Fibroblast of the aortic adventitia (primary cell): ENCODE results near the gene ADAMTS2. TPM values are rescaled to one million over a fixed set of nuclear protein-coding genes. Genes with fewer than 3 reads are reported as not detected.

Experiments
- DNase-seq: peaks from one replicate; pipeline ENCODE4 v3.0.0-alpha.2; 2010; ENCODE audit warnings: low read depth
- H3K4me3 ChIP-seq: 2 replicates; pipeline ENCODE4 v1.5.1; 2011; ENCODE audit warnings: low read depth, mild to moderate bottlenecking, control low read depth, low read length, moderate library complexity
- total RNA-seq: library from RNA; depleted of rRNA; stranded (reverse); fragments of >200 nt; gene quantifications from 2 replicates; pipeline ENCODE4 v1.2.3, GENCODE V29; 2012; ENCODE audit warnings: low replicate concordance
- TF ChIP-seq, protein P1 (sequence below): IDR thresholded peaks from 2 replicates; pipeline ENCODE4 v1.5.1; 2011; ENCODE audit warnings: mild to moderate bottlenecking, low read length, control low read depth, inconsistent platforms; ENCODE audit not compliant: insufficient read depth

Gene ADAMTS2
- total RNA-seq, 1 donor = 25.8 TPM

DNA sequence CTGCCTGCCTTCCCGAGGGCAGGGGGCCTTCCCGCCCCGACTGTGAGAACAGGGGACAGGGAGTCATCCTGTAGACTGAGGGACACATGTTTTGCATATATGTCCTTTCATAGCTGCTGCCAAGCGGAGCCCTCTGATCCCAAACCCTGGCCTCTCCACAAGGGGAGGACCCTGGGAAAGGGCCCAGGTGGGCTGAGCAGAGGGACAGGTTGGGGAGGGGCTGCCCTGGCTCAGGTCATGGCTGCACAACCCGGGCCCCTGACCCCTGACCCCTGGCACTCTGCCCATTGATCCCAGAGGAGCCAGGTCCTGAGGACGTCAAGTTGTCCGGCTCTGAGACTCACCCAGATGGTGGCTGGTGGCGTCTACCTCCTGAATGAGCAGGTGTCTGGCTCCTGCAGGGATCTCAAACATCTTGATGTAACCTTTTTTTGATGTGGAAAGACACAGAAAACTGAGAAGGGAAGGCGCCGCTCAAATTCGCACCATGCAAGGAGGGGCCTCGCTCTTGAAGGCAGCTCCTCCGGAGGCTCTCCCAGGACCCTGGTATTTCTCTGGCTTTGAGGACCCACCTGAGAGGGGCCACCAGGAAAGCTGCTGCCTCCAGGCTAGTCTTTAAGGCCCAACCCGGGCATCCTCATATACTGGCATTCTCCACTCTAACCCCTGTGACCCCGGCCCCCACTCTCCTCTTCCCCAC, 213.2 kb downstream of the ADAMTS2 start:
- TF ChIP-seq, protein P1, sequence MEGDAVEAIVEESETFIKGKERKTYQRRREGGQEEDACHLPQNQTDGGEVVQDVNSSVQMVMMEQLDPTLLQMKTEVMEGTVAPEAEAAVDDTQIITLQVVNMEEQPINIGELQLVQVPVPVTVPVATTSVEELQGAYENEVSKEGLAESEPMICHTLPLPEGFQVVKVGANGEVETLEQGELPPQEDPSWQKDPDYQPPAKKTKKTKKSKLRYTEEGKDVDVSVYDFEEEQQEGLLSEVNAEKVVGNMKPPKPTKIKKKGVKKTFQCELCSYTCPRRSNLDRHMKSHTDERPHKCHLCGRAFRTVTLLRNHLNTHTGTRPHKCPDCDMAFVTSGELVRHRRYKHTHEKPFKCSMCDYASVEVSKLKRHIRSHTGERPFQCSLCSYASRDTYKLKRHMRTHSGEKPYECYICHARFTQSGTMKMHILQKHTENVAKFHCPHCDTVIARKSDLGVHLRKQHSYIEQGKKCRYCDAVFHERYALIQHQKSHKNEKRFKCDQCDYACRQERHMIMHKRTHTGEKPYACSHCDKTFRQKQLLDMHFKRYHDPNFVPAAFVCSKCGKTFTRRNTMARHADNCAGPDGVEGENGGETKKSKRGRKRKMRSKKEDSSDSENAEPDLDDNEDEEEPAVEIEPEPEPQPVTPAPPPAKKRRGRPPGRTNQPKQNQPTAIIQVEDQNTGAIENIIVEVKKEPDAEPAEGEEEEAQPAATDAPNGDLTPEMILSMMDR = no peak
- no peak for DNase-seq
- no peak overlapping the region for H3K4me3 ChIP-seq

DNA sequence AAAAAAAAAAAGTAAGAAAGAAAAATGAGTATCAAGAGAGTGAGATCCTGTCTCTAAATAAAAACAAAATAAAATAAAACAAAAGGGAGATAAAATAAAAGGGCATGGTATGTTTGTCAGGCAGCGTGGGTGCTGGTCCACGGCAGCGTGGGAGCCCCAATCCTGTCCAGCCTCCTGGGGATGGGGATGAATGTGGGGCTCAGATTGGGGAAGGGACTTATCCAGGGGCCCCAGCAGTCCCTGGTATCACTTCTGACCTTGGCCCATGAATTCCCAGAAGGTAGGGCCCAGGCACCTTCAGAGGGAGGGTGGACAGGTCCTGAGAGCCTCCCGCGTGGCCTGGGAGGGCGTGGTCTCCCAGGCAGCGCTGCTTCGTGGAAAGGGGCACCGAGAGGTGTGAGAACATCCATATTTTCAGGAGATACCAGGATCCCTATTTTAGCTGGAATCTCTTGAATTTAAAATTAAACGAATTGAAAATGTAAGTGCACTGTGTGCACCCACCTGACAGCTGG, 213.9 kb downstream of the ADAMTS2 start:
- DNase-seq = no peak
- TF ChIP-seq, protein P1 = no peak
- no peak overlapping the region for H3K4me3 ChIP-seq

DNA sequence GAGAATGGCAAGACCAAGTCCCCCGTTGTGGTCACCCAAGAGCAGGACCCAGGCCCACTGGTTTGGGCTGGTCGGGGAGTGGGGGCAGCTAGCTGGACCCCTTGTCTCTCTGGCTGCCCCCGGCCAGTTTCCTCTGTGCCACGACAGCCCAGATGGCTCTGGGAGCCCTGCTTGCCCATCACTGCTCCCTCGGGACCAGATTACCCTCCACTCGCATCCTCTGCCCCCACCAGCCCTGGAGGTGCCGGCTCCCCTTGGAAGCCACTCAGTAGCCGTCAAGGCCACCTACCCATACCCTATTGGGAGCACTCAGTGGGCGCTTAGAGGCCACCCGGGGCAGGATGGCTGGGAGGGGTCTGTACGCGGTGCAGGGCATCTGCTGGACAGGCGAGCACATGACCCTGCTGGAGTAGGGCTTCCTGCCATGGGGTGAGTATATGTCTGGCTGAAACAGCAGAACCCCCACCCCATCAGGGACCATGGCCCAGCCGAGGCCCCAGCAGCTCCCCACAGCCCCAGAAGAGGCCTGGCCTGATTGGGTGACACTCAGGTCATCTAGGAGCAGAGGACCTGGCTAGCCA, 215.1 kb downstream of the ADAMTS2 start:
- no peak overlapping the region for H3K4me3 ChIP-seq
- no peak for DNase-seq
- TF ChIP-seq, protein P1 = no peak

DNA sequence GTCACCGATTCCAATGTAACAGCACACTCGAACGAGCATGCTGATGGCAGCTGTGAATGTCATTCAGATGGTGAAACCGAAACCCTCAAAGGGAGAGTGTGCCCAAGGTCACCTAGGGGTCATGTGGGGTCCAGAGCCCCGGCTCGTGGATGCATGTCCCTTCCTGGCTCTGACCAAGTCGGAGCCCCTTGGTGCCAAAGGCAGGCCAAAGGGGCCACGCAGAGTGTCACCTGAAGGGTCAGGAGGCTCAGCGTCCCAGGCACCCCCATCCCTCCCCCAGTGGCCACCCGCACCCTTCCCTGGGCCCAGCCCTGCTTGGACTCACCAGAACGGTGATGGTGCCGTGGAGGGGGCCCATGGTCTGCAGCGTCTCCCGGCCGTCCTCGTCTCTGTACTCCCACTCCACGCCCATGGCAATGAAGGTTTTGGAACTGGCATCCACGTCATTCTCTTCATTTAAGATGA, 215.6 kb downstream of the ADAMTS2 start:
- no peak for DNase-seq
- TF ChIP-seq, protein P1 = no peak
- H3K4me3 ChIP-seq = no peak overlapping the region

DNA sequence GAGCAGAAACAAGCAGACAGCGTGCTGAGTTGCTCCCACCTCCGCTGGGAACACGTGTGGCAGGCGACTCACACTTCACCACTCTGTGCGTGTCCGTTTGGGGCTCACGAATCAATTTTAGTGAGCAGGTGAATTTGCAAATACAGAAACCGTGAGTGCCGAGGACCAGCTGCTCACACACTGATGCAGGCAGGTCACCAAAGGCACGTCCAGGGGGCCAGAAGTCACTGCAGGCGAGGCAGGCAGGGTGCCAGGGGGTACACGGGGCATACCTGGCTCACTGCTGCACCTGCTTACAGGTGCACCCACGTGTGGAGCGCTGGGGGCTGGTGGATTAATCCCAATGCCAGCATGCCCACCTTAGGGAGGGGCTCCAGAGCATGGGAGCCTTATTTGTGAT, 216.3 kb downstream of the ADAMTS2 start:
- DNase-seq = no peak
- TF ChIP-seq, protein P1 = no peak
- H3K4me3 ChIP-seq = no peak overlapping the region

DNA sequence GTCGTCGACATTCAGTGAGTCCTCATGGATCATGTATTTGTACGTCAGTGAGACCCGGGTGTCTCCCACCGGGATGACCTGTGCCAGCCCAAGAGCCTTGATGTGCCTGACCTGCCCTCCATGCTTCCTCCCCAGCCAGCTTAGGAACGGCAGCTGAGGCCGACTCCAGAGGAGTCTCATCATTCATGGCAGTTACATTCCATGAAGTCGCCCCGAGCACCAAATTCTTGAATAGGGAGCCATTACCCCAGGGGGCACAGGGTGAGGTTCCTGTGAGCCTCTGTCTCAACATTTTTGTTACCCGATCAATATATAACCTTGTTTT, 217.3 kb downstream of the ADAMTS2 start:
- no peak for DNase-seq
- TF ChIP-seq, protein P1 = no peak
- no peak overlapping the region for H3K4me3 ChIP-seq
